T-helper 2 cell treated with Interferon-gamma antibody and Interleukin-4, amounts not matched to agents 100 ng/mL and 5 ng/mL, for 36 hours (primary cell): ENCODE data around the gene PSMB8. TPM values are rescaled to one million over a fixed set of nuclear protein-coding genes. Genes with fewer than 3 reads are reported as not detected.
"Not testable (repeated sequence)": the region's sequence is repeated elsewhere in the genome, so short reads cannot be mapped to it uniquely, and the experiment has no call there.

ENCODE experiments used
- intact Hi-C: fragments of 100-400 bp; cut with micrococcal nuclease; formaldehyde crosslinking; loops from one replicate; pipeline ENCODE4 v1.15.1; 2023
- total RNA-seq: library from RNA; stranded (reverse); gene quantifications from 2 replicates; pipeline ENCODE4 v1.2.3, GENCODE V29; 2022

PSMB8 gene
- total RNA-seq, 1 donor from 2014 or later = 470 TPM

DNA sequence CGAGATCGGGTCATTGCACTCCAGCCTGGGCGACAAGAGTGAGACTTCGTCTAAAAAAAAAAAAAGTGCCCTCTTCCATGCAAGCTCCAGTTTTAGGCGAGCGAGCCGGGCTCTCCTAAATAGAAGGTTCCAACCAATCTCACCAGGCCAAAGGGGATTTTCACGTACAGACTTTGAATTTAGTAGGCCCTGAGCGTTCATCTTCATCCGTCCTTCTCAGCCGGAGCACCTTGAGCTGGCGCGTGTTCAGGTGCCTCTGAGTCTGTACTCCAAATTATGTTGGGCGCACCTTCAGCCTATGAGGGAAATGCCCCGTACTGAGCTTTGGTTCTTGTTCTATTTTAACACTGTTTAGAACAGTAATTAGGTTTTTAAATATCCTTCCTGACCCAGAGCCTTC lies 4.5 kb downstream of the PSMB8 start:
- intact Hi-C loops = no loop called here

GRCh38 chr6:32838114-32838958 lies 5.5 kb downstream of the PSMB8 start, which contains the start of gene TAP2:
Gene TAP2, minus strand, starts transcription at chr6:32838739. Its CDS starts 506 bp downstream, at chr6:32838233.
- intact Hi-C loops = loop anchor here (1.0 kb wide), 2 partner anchors 16 to 30 kb away; partner anchors contain the start of gene PSMB9

DNA sequence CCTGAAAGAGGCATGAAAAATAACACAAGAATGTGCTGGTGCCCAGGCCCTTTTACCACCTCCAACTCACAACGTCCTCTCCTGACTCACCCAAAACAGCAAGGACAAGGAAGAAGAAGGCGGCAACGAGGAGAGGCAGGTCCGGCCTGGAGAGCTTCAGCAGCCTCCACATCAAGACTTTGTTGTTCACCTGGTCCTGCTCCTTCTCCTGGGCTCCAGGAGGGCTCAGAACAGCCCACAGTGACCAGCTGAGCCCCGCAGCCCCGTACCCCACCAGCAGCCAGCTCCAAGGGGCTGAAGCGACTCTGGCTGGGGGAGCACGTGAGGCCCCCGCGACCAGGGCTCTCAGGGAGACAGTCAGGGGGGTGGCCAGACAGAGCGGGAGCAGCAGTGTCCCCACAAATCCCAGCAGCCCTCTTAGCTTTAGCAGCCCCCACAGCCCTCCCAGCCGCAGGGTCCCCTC lies 6.2 kb downstream of the PSMB8 start:
- intact Hi-C loops = loop anchor here (1.0 kb wide), 2 partner anchors 17 to 31 kb away; partner anchors contain the start of gene PSMB9

GRCh38 chr6:32836873-32837272 lies 7.0 kb downstream of the PSMB8 start:
- intact Hi-C loops = no loop called here

DNA sequence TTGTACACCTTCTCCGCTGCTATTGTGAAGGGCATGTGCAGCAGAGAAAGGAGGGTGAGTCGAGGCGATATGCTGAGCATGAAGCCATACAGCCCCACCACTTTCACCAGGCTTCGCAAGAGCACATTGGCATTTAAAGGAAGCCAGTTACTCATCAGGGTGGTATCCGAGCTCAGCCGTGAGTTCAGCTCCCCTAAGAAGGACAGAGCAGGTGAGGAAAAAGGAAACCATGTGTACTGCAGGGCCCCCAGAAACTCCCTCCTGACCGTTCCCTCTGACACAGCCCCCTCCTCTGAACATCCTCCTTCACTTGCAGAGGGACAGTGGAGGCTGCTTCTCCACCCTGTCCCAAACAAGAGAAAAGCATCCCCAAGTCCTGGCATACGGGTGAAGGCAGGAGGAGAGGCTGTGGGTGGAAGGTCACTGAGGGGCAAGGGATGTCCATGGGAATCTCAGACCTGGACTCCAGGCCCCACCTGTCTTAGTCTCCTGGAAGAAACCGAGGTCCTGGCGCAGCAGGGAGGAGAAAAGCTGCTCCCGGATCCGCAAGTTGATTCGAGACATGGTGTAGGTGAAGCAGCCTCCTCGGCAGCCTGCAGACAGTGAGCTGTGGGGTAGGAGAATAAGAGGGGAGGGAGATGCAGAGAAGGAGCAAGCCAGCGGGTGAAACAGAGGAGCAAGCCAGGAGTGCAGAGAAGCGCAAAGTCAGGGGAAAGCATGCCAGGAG lies 8.5 kb downstream of the PSMB8 start:
- intact Hi-C loops = no loop called here

GRCh38 chr6:32833664-32834063 lies 10.2 kb downstream of the PSMB8 start:
- intact Hi-C loops = no loop called here

- intact Hi-C loops = no loop called here
These were observed 11.3 kb downstream of the PSMB8 start for GRCh38 chr6:32832535-32832934.

GRCh38 chr6:32830936-32831335 lies 12.9 kb downstream of the PSMB8 start:
- intact Hi-C loops = no loop called here

- intact Hi-C loops = no loop called here
These were observed 13.8 kb downstream of the PSMB8 start for GRCh38 chr6:32830017-32830416.

GRCh38 chr6:32829495-32829894 lies 14.4 kb downstream of the PSMB8 start:
- intact Hi-C loops = loop anchor here (5.0 kb wide), 1 partner anchor 38 kb away; no protein-coding TSS in a partner anchor

GRCh38 chr6:32827025-32827424 lies 16.8 kb downstream of the PSMB8 start:
- intact Hi-C loops = loop anchor here (5.0 kb wide), 1 partner anchor 40 kb away; no protein-coding TSS in a partner anchor

GRCh38 chr6:32825966-32826365 lies 17.9 kb downstream of the PSMB8 start:
- intact Hi-C loops = loop anchor here (5.0 kb wide), 1 partner anchor 41 kb away; no protein-coding TSS in a partner anchor

GRCh38 chr6:32819729-32820128 lies 24.1 kb downstream of the PSMB8 start:
- intact Hi-C loops = no loop called here

- intact Hi-C loops = no loop called here
These were observed 25.0 kb downstream of the PSMB8 start for GRCh38 chr6:32818867-32819266.

GRCh38 chr6:32816746-32817204 lies 27.1 kb downstream of the PSMB8 start, which contains the start of gene HLA-DOB:
Gene HLA-DOB, minus strand, starts transcription at chr6:32817002. Its CDS starts 51 bp downstream, at chr6:32816951.
- intact Hi-C loops = no loop called here

GRCh38 chr6:32815996-32816395 lies 27.9 kb downstream of the PSMB8 start:
- intact Hi-C loops = no loop called here

GRCh38 chr6:32815115-32815514 lies 28.7 kb downstream of the PSMB8 start:
- intact Hi-C loops = no loop called here

DNA sequence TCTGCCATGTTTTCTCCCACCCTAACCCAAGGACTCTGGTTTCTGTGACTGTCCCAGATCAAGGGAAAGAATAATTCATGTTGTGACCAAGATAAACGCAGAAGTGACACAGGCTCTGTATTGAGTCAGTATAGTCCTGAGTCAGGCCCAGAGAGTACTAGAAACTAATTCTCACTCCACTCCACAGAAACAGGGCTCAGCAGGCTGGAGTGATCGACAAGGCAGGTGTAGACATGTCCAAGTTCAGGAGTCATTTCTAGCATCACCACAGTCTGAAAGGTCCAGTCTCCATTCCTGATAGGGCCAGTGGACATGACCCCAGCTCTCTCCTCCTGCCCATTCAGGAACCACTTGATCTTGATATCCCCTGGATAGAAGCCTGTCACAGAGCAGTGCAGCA lies 29.7 kb downstream of the PSMB8 start:
- intact Hi-C loops = no loop called here

DNA sequence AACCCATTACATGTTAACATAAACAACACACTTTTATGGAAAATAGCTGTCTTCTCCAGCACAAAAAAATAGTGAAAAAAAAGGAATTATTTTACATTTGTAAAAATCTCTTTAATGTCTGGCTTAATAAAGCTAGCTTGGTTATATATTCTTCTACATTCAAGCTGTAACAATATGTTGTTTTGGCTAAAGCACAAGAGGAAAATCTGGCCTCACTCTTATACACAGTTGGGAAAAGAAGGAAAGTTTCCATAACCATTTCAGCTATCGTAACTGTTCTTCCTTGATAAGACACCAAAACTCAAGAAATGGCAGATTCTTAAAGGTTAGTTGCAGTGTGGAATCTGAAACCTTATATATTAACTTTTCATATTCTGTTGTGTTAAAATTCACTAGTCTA lies 34.7 kb downstream of the PSMB8 start:
- intact Hi-C loops = no loop called here

GRCh38 chr6:32807020-32807580 lies 36.7 kb downstream of the PSMB8 start:
- intact Hi-C loops = no loop called here

DNA sequence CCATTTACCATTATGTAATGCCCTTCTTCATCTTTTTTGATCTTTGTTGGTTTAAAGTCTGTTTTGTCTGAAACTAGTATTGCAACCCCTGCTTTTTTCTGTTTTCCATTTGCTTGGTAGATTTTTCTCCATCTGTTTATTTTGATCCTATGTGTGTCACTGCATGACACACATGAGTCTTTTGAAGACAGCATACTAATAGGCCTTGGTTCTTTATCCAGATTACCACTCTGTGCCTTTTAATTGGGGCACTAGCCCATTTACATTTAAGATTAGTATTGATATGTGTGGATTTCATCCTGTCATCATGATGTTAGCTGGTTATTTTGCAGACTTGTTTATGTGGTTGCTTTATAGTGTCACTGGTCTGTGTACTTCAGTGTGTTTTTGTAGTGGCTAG lies 38.4 kb downstream of the PSMB8 start:
- intact Hi-C loops = not testable (repeated sequence)
